LNCAP (cell line): Measurements from ENCODE around the gene KRT84.

Experiments
- CTCF ChIP-seq: fragments of 450-650 bp; IDR thresholded peaks from 2 replicates; pipeline ENCODE4 v1.5.1; 2017; ENCODE audit warnings: mild to moderate bottlenecking

KRT84 gene

GRCh38 chr12:52369809-52370208 lies 15.6 kb downstream of the KRT84 start:
- TF ChIP-seq CTCF: no peak

- no peak for TF ChIP-seq CTCF
Measured at GRCh38 chr12:52369211-52369610, 16.2 kb downstream of the KRT84 start.

- no peak for TF ChIP-seq CTCF
Measured at GRCh38 chr12:52368508-52368907, 16.9 kb downstream of the KRT84 start.

GRCh38 chr12:52367876-52368275 lies 17.6 kb downstream of the KRT84 start:
- no peak for TF ChIP-seq CTCF

GRCh38 chr12:52366738-52367485 lies 18.5 kb downstream of the KRT84 start, which contains the start of gene KRT85:
Gene KRT85 (minus strand): TSS chr12:52367481. CDS start chr12:52367405, 76 bp downstream.
- TF ChIP-seq CTCF: no peak

- TF ChIP-seq CTCF: no peak
Measured at GRCh38 chr12:52364901-52365489, 20.5 kb downstream of the KRT84 start.

- no peak for TF ChIP-seq CTCF
Measured at GRCh38 chr12:52364061-52364460, 21.4 kb downstream of the KRT84 start.
